ENCODE measurements around the gene SLC47A1. TPM values are rescaled to one million over a fixed set of nuclear protein-coding genes. Genes with fewer than 3 reads are reported as not detected.

SLC47A1 gene
- total and polyA plus RNA-seq, 9 of the 15 experiments (the other 6 are each of a cell fraction or from before 2014, with no cell fraction given), result not detected

- TF ChIP-seq, protein P1, sequence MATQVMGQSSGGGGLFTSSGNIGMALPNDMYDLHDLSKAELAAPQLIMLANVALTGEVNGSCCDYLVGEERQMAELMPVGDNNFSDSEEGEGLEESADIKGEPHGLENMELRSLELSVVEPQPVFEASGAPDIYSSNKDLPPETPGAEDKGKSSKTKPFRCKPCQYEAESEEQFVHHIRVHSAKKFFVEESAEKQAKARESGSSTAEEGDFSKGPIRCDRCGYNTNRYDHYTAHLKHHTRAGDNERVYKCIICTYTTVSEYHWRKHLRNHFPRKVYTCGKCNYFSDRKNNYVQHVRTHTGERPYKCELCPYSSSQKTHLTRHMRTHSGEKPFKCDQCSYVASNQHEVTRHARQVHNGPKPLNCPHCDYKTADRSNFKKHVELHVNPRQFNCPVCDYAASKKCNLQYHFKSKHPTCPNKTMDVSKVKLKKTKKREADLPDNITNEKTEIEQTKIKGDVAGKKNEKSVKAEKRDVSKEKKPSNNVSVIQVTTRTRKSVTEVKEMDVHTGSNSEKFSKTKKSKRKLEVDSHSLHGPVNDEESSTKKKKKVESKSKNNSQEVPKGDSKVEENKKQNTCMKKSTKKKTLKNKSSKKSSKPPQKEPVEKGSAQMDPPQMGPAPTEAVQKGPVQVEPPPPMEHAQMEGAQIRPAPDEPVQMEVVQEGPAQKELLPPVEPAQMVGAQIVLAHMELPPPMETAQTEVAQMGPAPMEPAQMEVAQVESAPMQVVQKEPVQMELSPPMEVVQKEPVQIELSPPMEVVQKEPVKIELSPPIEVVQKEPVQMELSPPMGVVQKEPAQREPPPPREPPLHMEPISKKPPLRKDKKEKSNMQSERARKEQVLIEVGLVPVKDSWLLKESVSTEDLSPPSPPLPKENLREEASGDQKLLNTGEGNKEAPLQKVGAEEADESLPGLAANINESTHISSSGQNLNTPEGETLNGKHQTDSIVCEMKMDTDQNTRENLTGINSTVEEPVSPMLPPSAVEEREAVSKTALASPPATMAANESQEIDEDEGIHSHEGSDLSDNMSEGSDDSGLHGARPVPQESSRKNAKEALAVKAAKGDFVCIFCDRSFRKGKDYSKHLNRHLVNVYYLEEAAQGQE (IDR thresholded peaks at IDR 0.05; ENCODE audit: borderline replicate concordance), result peak; percentile 73; the same call in 1 of the 2 replicates
- TF ChIP-seq, protein P1 (CRISPR knock-in tag; IDR thresholded peaks at IDR 0.05; ENCODE audit: low read depth), result no peak
- TF ChIP-seq, protein P2, sequence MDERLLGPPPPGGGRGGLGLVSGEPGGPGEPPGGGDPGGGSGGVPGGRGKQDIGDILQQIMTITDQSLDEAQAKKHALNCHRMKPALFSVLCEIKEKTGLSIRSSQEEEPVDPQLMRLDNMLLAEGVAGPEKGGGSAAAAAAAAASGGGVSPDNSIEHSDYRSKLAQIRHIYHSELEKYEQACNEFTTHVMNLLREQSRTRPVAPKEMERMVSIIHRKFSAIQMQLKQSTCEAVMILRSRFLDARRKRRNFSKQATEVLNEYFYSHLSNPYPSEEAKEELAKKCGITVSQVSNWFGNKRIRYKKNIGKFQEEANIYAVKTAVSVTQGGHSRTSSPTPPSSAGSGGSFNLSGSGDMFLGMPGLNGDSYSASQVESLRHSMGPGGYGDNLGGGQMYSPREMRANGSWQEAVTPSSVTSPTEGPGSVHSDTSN (CRISPR knock-in tag; IDR thresholded peaks at IDR 0.05; ENCODE audit: low read depth), result no peak
- TF ChIP-seq, protein P2 (tag; conservative IDR thresholded peaks at IDR 0.05; ENCODE audit: low read depth), result no peak
- TF ChIP-seq, protein P3, sequence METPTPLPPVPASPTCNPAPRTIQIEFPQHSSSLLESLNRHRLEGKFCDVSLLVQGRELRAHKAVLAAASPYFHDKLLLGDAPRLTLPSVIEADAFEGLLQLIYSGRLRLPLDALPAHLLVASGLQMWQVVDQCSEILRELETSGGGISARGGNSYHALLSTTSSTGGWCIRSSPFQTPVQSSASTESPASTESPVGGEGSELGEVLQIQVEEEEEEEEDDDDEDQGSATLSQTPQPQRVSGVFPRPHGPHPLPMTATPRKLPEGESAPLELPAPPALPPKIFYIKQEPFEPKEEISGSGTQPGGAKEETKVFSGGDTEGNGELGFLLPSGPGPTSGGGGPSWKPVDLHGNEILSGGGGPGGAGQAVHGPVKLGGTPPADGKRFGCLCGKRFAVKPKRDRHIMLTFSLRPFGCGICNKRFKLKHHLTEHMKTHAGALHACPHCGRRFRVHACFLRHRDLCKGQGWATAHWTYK (CRISPR knock-in tag; IDR thresholded peaks at IDR 0.05), result no peak
- TF ChIP-seq ATF1 (CRISPR knock-in tag; IDR thresholded peaks at IDR 0.05) (no peak), ATF1 (tag; IDR thresholded peaks at IDR 0.05) (peak; percentile 78), ZFPM2 (CRISPR knock-in tag; IDR thresholded peaks at IDR 0.05) (no peak), HMBOX1 (IDR thresholded peaks at IDR 0.05) (no peak)
Observed at GRCh38 chr17:19513897-19514488, 19.7 kb upstream of the SLC47A1 start (continued).

Measured in K562 (cell line).